SU-DHL-6 (cell line): ENCODE data around the gene MSANTD3.

Experiments
- H2AFZ ChIP-seq: fragments of 200-600 bp; sonication (generic); 2 replicates; pipeline ENCODE4 v1.6.1; 2014; ENCODE audit warnings: low read depth, mild to moderate bottlenecking, moderate library complexity, mixed read lengths, antibody characterized with exemption, low read length; ENCODE audit not compliant: severe bottlenecking
- H3F3A ChIP-seq: fragments of 200-600 bp; shearing (Covaris generic); 2 replicates; pipeline ENCODE4 v1.6.0; 2016; ENCODE audit warnings: antibody characterized with exemption, mild to moderate bottlenecking; ENCODE audit not compliant: insufficient read depth
- H3K27ac ChIP-seq: fragments of 200-600 bp; sonication (generic); 2 replicates; pipeline ENCODE4 v1.5.1; 2016; ENCODE audit warnings: low read depth, mild to moderate bottlenecking, low read length, moderate library complexity, mixed read lengths
- H3K27me3 ChIP-seq: fragments of 200-600 bp; sonication (generic), shearing (Covaris generic); 2 replicates; pipeline ENCODE4 v1.6.0; 2014; ENCODE audit warnings: mild to moderate bottlenecking, low read length
- H3K36me3 ChIP-seq: fragments of 200-600 bp; sonication (generic); 2 replicates; pipeline ENCODE4 v1.6.1; 2014; ENCODE audit warnings: mild to moderate bottlenecking, low read length, mixed read lengths
- H3K4me2 ChIP-seq: fragments of 300-600, 200-600 bp; shearing (Covaris generic), sonication (generic); 2 replicates; pipeline ENCODE4 v1.6.0; 2014; ENCODE audit warnings: low read length, low read depth, mild to moderate bottlenecking; ENCODE audit not compliant: poor library complexity, severe bottlenecking
- H3K4me3 ChIP-seq: fragments of 200-600 bp; sonication (generic); 2 replicates; pipeline ENCODE4 v1.5.1; 2014; ENCODE audit warnings: antibody characterized with exemption, low read length, mild to moderate bottlenecking, mixed read lengths; ENCODE audit not compliant: insufficient read depth, poor library complexity, severe bottlenecking
- H3K79me2 ChIP-seq: fragments of 200-600 bp; sonication (generic); 2 replicates; pipeline ENCODE4 v1.6.1; 2014; ENCODE audit warnings: mild to moderate bottlenecking, low read length, moderate library complexity; ENCODE audit not compliant: insufficient read depth
- H3K9ac ChIP-seq: fragments of 200-600 bp; sonication (generic); 2 replicates; pipeline ENCODE4 v1.7.0; 2014; ENCODE audit warnings: mild to moderate bottlenecking, low read length
- H3K9me2 ChIP-seq: fragments of 200-600 bp; sonication (generic); replicated peaks from 2 replicates; pipeline ENCODE4 v1.6.1; 2014; ENCODE audit warnings: low read length; ENCODE audit not compliant: insufficient read depth
- H3K9me3 ChIP-seq: fragments of 200-600 bp; sonication (generic); 2 replicates; pipeline ENCODE4 v1.6.1; 2014; ENCODE audit warnings: low read length, mixed read lengths; ENCODE audit not compliant: insufficient read depth
- H4K20me1 ChIP-seq: fragments of 200-600 bp; sonication (generic); 2 replicates; pipeline ENCODE4 v1.6.1; 2014; ENCODE audit warnings: low read depth, mild to moderate bottlenecking, antibody characterized with exemption, low read length, moderate library complexity, mixed read lengths
- CTCF ChIP-seq: fragments of 200-600 bp; sonication (generic); IDR thresholded peaks from one replicate; pipeline ENCODE4 v1.5.1; 2017; ENCODE audit warnings: antibody characterized with exemption, mild to moderate bottlenecking, low read length, moderate library complexity; ENCODE audit not compliant: insufficient read depth, poor library complexity, severe bottlenecking
- EZH2phosphoT487 ChIP-seq: fragments of 200-600 bp; sonication (generic), shearing (Covaris generic); conservative IDR thresholded peaks from 2 replicates; pipeline ENCODE4 v1.6.1; 2018; ENCODE audit warnings: mild to moderate bottlenecking, antibody characterized with exemption, low read length, moderate library complexity, mixed read lengths

Gene MSANTD3

DNA sequence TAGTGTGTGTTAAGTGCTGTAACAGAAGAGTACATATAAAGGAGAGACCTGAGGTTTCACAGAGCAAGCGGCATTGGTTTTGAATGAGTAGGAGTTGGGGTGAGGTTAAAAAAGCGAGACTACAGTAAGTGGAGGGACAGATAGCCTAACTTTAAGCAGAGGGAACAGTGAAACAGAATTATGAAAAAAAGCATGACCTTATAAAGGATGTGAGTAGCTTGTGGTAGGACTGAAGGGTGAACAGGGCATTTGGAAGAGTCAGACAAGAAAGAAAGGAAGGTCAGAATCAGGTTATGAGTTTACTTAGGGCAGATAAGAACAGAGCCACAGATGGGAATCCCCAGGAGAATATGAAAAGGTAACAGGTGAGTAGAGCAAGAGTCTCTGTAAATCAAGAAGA, 22.5 kb downstream of the MSANTD3 start:
- Histone ChIP-seq H4K20me1 (no peaks in the 10 kb centered on the region), H3K4me2 (no peak overlapping the region), H3K36me3 (no peaks in the 10 kb centered on the region), H3K79me2 (no peaks in the 10 kb centered on the region), H3K9ac (no peak overlapping the region), H3K4me3 (no peak overlapping the region), H3F3A (no peaks in the 10 kb centered on the region), H3K27ac (no peak overlapping the region), H3K9me2 (no peaks in the 10 kb centered on the region), H3K9me3 (no peaks in the 10 kb centered on the region), H3K27me3 (no peaks in the 10 kb centered on the region), H2AFZ (no peak overlapping the region)
- no peak for TF ChIP-seq EZH2phosphoT487
- no peak for TF ChIP-seq CTCF

GRCh38 chr9:100452894-100453293, 26.0 kb downstream of the MSANTD3 start:
- no peaks in the 10 kb centered on the region for H3K79me2 ChIP-seq
- H3K27me3 ChIP-seq: no peaks in the 10 kb centered on the region
- no peak overlapping the region for H3K27ac ChIP-seq
- H3K4me3 ChIP-seq: no peak overlapping the region
- no peaks in the 10 kb centered on the region for H3K9me3 ChIP-seq
- no peaks in the 10 kb centered on the region for H3K9me2 ChIP-seq
- no peaks in the 10 kb centered on the region for H3F3A ChIP-seq
- H3K4me2 ChIP-seq: no peak overlapping the region
- no peak overlapping the region for H2AFZ ChIP-seq
- TF ChIP-seq CTCF (no peak), EZH2phosphoT487 (no peak)
- H3K36me3 ChIP-seq: no peaks in the 10 kb centered on the region
- H3K9ac ChIP-seq: no peak overlapping the region
- H4K20me1 ChIP-seq: no peaks in the 10 kb centered on the region

GRCh38 chr9:100455470-100455869, 28.5 kb downstream of the MSANTD3 start:
- no peaks in the 10 kb centered on the region for H3F3A ChIP-seq
- no peak overlapping the region for H3K27ac ChIP-seq
- no peaks in the 10 kb centered on the region for H3K79me2 ChIP-seq
- no peaks in the 10 kb centered on the region for H3K27me3 ChIP-seq
- no peaks in the 10 kb centered on the region for H3K9me3 ChIP-seq
- H4K20me1 ChIP-seq: no peaks in the 10 kb centered on the region
- no peak overlapping the region for H3K4me2 ChIP-seq
- no peaks in the 10 kb centered on the region for H3K36me3 ChIP-seq
- no peak overlapping the region for H3K4me3 ChIP-seq
- no peak overlapping the region for H3K9ac ChIP-seq
- H3K9me2 ChIP-seq: no peaks in the 10 kb centered on the region
- no peak overlapping the region for H2AFZ ChIP-seq
- TF ChIP-seq CTCF: no peak

- no peaks in the 10 kb centered on the region for H3K27me3 ChIP-seq
Measured at GRCh38 chr9:100457517-100457916, 30.6 kb downstream of the MSANTD3 start.

More at GRCh38 chr9:100457517-100457916, 30.6 kb downstream of the MSANTD3 start:
- Histone ChIP-seq H3K27ac (no peak overlapping the region), H4K20me1 (no peaks in the 10 kb centered on the region), H2AFZ (no peak overlapping the region), H3K9me3 (no peaks in the 10 kb centered on the region), H3K79me2 (no peaks in the 10 kb centered on the region), H3K4me3 (no peak overlapping the region), H3K9me2 (no peaks in the 10 kb centered on the region), H3F3A (no peaks in the 10 kb centered on the region), H3K4me2 (no peak overlapping the region), H3K36me3 (no peaks in the 10 kb centered on the region), H3K9ac (no peak overlapping the region)
- no peak for TF ChIP-seq EZH2phosphoT487
- no peak for TF ChIP-seq CTCF
